ENCODE measurements around the gene FGF13. TPM values are rescaled to one million over a fixed set of nuclear protein-coding genes. Genes with fewer than 3 reads are reported as not detected.
A peak's percentile ranks its signal among the peaks of the same experiment; 100 is the strongest.

FGF13 gene
- 10 to 100 TPM in 2 of 3 donors, 1 to 10 TPM in 1; 7.9 to 18.1 (median 13.1) TPM for total RNA-seq

GRCh38 chrX:138711399-138712347, at the start of gene FGF13:
TSS of gene FGF13 (minus strand) at chrX:138711717. CDS start at chrX:138711003, 714 bp downstream.
- peak within 1 kb of the TSS; percentile 17 to 68 for H3K27ac ChIP-seq
- TF ChIP-seq, protein P1, sequence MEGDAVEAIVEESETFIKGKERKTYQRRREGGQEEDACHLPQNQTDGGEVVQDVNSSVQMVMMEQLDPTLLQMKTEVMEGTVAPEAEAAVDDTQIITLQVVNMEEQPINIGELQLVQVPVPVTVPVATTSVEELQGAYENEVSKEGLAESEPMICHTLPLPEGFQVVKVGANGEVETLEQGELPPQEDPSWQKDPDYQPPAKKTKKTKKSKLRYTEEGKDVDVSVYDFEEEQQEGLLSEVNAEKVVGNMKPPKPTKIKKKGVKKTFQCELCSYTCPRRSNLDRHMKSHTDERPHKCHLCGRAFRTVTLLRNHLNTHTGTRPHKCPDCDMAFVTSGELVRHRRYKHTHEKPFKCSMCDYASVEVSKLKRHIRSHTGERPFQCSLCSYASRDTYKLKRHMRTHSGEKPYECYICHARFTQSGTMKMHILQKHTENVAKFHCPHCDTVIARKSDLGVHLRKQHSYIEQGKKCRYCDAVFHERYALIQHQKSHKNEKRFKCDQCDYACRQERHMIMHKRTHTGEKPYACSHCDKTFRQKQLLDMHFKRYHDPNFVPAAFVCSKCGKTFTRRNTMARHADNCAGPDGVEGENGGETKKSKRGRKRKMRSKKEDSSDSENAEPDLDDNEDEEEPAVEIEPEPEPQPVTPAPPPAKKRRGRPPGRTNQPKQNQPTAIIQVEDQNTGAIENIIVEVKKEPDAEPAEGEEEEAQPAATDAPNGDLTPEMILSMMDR (IDR thresholded peaks at IDR 0.05), result peak in 1 of 3 donors; percentile 35
- TF ChIP-seq POLR2AphosphoS5 (IDR thresholded peaks at IDR 0.05), result no peak
- peak in 1 of 2 donors; percentile 26 for DNase-seq (ENCODE audit: low spot score in 2 of 2)

DNA sequence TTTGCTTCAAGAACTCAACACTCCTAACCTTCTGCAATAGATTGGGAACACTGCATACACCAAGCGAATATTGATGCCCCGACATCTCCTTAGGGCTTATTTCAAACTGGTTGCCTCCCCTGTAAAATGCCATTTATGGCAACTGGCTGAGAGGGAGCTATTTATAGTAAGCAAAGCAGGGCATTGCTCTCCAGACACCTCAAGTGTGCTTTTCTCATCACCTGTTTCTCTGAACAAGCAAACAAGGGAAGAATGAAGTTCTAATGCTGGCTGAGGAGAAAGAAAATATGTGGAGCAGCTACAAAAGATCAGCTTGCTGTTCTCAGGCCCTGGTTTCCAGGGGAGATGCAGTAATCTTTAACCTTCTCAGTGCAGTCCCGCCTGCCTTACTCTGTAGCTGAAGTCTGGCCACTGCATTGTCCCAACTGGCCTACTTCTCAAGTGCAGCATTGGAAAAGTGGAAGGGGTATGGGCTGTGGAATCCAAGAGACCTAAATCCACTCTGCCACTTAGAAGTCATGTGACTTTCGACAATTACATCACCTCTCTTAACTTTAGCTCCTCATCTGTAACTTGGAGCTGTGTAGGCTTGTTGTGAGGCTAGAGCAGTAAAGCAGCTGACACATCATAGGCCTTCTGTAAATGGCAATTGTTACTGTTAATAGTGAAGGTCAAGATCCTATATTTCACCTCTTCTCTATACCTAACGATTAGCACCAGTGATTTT, 47.9 kb upstream of the FGF13 start:
- Histone ChIP-seq H3K36me3 (no peaks in the 10 kb centered on the region), H3K4me3 (no peak overlapping the region), H3K4me1 (no peaks in the 10 kb centered on the region), H3K27me3 (peaks cover 0 to 36% of the 10 kb centered on the region in 2 donors), H3K9me3 (no peaks in the 10 kb centered on the region), H3K27ac (no peak overlapping the region)
- no peak for TF ChIP-seq POLR2A (IDR thresholded peaks at IDR 0.05)
- TF ChIP-seq, protein P1 (IDR thresholded peaks at IDR 0.05), result no peak
- TF ChIP-seq POLR2AphosphoS5 (IDR thresholded peaks at IDR 0.05), result no peak
- intact Hi-C loops (cut with DNase I; ENCODE audit: low total_unique reads), result no loop called here
- no peak for DNase-seq (ENCODE audit: low spot score in 2 of 2)

More at GRCh38 chrX:138711399-138712347, at the start of gene FGF13:
- Histone ChIP-seq H3K27me3 (peaks cover 0 to 53% of the 10 kb centered on the region in 2 donors), H3K4me1 (no peaks in the 10 kb centered on the region), H3K36me3 (no peaks in the 10 kb centered on the region), H3K4me3 (peak within 1 kb of the TSS; percentile 40 to 72 (median 55)), H3K9me3 (no peaks in the 10 kb centered on the region)
- intact Hi-C loops (cut with DNase I; ENCODE audit: low total_unique reads), result no loop called here

DNA sequence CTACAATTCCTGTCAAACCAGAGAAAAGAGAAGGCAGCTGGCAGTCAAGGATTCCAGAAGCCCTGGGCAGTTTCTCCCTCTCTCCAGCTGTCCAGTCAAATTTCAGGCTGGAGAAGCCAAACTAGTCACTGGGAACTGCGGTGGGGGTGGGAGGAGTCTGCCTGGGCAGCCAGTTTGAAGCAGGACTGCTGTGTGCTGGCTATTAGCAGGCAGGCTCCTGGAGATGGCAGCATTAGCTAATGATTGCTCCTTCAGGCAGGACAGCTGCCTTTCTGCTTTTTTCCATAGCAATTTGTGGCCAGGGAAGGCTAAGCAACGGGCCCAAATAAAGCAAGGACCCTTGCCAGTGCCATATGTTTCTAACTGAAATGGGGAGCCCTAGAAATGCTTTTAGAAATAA, 44.7 kb upstream of the FGF13 start:
- H3K9me3 ChIP-seq, result no peaks in the 10 kb centered on the region
- H3K4me3 ChIP-seq, result no peak overlapping the region
- no peaks in the 10 kb centered on the region for H3K4me1 ChIP-seq
- intact Hi-C loops (cut with DNase I; ENCODE audit: low total_unique reads), result no loop called here
- H3K27me3 ChIP-seq, result peaks cover 0 to 41% of the 10 kb centered on the region in 2 donors
- no peaks in the 10 kb centered on the region for H3K36me3 ChIP-seq
- TF ChIP-seq POLR2A (IDR thresholded peaks at IDR 0.05), result no peak
- TF ChIP-seq POLR2AphosphoS5 (IDR thresholded peaks at IDR 0.05), result no peak
- TF ChIP-seq, protein P1 (IDR thresholded peaks at IDR 0.05), result no peak
- DNase-seq (ENCODE audit: low spot score in 2 of 2), result peak in 1 of 2 donors; percentile 18
- H3K27ac ChIP-seq, result no peak overlapping the region

GRCh38 chrX:138754861-138755260, 43.3 kb upstream of the FGF13 start:
- H3K4me3 ChIP-seq, result no peak overlapping the region
- TF ChIP-seq POLR2AphosphoS5 (IDR thresholded peaks at IDR 0.05) (no peak), POLR2A (IDR thresholded peaks at IDR 0.05) (no peak)
- TF ChIP-seq, protein P1 (IDR thresholded peaks at IDR 0.05), result no peak
- H3K9me3 ChIP-seq, result no peaks in the 10 kb centered on the region
- H3K27me3 ChIP-seq, result peaks cover 0 to 48% of the 10 kb centered on the region in 2 donors
- H3K36me3 ChIP-seq, result no peaks in the 10 kb centered on the region
- intact Hi-C loops (cut with DNase I; ENCODE audit: low total_unique reads), result no loop called here
- no peak for DNase-seq (ENCODE audit: low spot score in 2 of 2)
- H3K4me1 ChIP-seq, result no peaks in the 10 kb centered on the region
- H3K27ac ChIP-seq, result no peak overlapping the region

All from breast epithelium (tissue), 4 donors.